Right lung (tissue), 10 donors: Measurements from ENCODE around the gene PRR20C. TPM values are rescaled to one million over a fixed set of nuclear protein-coding genes. Genes with fewer than 3 reads are reported as not detected.
"Not testable (repeated sequence)": the region's sequence is repeated elsewhere in the genome, so short reads cannot be mapped to it uniquely, and the experiment has no call there.

ENCODE experiments used
- DNase-seq, 2 donors: peaks; one replicate each; pipeline ENCODE4 v3.0.0-alpha.2; 2013
- long read RNA-seq, 8 donors: transcript quantifications; one replicate each; lab custom pipeline, GENCODE V29; 2026
- polyA plus RNA-seq, 5 donors: library from polyadenylated mRNA; unstranded; fragments of 120-200 nt; gene quantifications; one replicate each; pipeline versions ENCODE4 v1.2.1 to v1.2.3, GENCODE V29; 2013; ENCODE audit warnings: inconsistent platforms in 1 of 5, low replicate concordance in 1 of 5; ENCODE audit not compliant: insufficient read length in 5 of 5, insufficient read depth in 1 of 5

Gene PRR20C
- polyA plus RNA-seq: not detected
- long read RNA-seq, donor 1: 0 reads
- long read RNA-seq, donor 2: 0 reads
- long read RNA-seq, donor 3: 0 reads
- long read RNA-seq, donor 4: 0 reads
- long read RNA-seq, donor 5: 0 reads
- long read RNA-seq, donor 6: 0 reads
- long read RNA-seq, donor 7: 0 reads
- long read RNA-seq, donor 8: 0 reads

- not testable (repeated sequence) for DNase-seq
Observed at GRCh38 chr13:57153761-57154160, at the start of gene PRR20C. Gene PRR20C, plus strand, starts transcription at chr13:57154061. Its CDS starts 387 bp downstream, at chr13:57154448.

- no peak for DNase-seq
Observed at GRCh38 chr13:57114945-57115344, 38.9 kb upstream of the PRR20C start.

DNA sequence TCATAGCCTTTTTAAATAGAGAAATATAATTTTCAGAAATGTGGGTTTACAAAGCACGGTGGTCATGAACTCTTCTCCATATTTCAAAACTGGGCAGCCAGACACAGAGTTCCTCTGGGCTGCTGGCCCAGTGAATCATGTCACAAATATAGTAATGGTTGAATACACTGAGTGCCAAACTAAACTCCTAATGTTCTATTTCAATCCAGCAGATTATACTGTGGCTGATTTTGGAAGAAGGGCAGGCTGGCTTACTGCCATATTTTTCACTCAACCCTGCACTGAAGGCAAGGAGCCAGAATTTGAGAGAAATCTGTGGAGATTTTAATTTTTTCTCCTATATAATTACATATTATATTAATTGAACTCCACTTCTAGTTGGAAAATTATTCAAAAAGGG, 30.2 kb upstream of the PRR20C start:
- peak; percentile 19 to 36 for DNase-seq

DNA sequence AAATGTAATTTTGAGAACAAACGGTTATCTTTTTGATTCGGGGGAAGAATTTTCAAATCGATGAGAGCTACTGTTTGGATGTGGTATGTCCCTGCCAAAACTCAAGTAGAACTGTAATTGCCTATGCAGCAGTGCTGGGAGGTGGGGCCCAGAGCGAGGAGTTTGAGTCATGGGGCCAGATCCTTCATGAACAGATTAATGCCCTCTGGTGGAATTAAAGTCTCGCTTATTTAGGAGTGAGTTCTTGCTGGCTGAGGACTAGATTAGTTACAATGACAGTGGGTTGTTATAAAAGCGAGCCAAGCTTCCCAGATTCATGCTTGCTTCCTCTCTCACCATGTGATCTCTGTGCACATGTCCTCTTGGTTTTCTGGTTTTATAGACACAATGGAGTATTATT, 25.0 kb upstream of the PRR20C start:
- no peak for DNase-seq

DNA sequence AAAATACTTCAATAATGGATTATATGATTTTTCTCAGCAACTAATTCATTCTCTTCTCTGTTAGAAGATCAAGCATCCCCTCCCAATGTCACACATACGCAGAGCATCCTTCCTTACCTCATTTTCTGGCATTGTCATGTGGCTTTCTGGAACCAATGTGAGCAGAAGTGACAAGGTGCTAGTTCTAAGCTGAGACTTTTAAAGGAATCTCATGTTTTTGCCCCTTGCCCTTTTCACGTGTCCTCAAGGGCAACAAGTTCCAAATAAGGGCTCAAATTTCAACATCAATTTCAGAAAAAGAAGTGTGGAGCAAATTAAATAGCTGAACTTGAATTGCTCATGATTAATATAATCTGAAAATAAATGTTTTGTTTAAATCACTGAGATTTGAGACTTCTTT, 17.8 kb upstream of the PRR20C start:
- DNase-seq: no peak

GRCh38 chr13:57137585-57137984, 16.3 kb upstream of the PRR20C start:
- no peak for DNase-seq

- no peak for DNase-seq
Observed at GRCh38 chr13:57138988-57139387, 14.9 kb upstream of the PRR20C start.

DNA sequence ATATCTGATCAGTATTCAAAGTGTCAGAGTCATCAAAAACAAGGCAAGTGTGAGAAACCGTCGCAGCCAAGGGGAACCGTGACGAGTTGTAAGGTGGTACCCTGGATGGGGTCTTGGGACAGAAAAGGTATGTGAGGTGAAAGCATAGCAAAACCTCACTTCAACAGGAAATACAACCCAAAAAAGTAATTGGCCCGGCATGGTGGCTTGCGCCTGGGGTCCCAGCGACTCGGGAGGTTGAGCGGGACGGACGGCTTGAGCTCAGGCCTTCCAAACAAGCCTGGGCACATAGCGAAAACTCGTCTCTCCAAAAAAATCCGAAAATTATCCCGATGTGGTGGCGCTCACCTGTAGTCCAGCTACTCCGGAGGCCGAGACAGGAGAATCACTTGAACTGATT, 14.1 kb upstream of the PRR20C start:
- not testable (repeated sequence) for DNase-seq

DNA sequence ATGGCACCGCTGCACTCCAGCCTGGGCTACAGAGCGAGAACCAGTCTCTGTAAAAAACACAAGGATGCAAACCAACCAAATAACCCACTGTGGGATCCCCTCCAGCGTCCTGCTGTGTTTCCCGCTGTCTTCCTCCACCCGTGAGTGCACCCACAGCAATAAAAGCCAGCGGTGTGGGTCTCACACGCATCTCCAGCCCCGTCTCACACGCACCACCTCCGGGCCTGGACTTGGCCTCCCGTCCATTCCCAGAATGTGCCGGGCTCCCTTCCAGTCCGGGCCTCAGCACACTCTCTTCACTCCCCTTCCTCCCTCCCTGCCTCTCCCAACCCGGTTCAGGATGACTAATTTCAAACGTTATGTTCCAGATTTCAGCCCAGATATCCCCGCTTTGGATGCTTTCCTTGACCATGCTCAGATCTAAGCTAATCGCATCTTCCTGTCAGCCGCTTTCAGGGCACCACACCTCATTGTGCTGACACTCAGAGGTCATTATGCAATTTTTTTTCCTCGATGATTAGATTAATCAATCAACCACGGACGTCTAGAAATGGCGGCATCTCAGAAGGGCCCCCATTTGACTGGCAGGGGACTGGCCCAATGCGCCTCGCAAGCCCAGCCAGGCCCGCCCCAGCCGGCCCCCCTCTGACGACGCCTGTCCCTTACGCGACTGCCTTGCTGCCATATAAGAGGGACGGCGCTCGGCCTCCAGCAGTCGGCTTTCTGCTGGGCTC, 13.5 kb upstream of the PRR20C start, which contains the start of gene PRR20A:
Gene PRR20A (plus strand): TSS at position 684 of the 734 bp plus-strand sequence. CDS start 387 bp downstream, outside the sequence.
- DNase-seq: not testable (repeated sequence)

DNA sequence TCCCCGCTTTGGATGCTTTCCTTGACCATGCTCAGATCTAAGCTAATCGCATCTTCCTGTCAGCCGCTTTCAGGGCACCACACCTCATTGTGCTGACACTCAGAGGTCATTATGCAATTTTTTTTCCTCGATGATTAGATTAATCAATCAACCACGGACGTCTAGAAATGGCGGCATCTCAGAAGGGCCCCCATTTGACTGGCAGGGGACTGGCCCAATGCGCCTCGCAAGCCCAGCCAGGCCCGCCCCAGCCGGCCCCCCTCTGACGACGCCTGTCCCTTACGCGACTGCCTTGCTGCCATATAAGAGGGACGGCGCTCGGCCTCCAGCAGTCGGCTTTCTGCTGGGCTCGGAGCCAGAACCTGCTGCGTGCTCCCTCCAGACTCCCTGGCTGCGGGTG, 6.7 kb upstream of the PRR20C start, which contains the start of gene PRR20B:
Gene PRR20B (plus strand): TSS at position 301 of the 400 bp plus-strand sequence. CDS start 387 bp downstream, outside the sequence.
- DNase-seq: not testable (repeated sequence)

DNA sequence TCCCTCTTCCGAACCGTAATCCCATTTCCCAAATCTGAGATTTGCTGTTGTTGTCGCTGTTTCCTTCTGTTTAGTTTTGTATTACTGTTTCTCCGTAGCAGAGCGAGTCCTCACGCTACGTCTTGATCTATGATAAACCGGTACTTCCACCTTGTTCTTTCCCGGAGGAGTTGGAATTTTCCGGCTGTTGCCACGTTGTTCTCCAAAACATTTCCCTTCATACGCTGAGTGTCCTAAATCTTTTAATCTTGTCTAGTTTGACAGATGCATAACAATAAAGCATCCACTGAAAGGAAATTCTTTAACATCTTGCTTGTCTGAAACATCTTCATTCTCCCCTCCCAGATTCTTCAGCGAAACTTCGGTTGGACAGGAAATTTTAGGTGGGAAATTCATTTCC, 5.8 kb upstream of the PRR20C start:
- DNase-seq: not testable (repeated sequence)

DNA sequence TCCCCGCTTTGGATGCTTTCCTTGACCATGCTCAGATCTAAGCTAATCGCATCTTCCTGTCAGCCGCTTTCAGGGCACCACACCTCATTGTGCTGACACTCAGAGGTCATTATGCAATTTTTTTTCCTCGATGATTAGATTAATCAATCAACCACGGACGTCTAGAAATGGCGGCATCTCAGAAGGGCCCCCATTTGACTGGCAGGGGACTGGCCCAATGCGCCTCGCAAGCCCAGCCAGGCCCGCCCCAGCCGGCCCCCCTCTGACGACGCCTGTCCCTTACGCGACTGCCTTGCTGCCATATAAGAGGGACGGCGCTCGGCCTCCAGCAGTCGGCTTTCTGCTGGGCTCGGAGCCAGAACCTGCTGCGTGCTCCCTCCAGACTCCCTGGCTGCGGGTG, 6.5 kb downstream of the PRR20C start, which contains the start of gene PRR20D:
Gene PRR20D (plus strand): TSS at position 301 of the 400 bp plus-strand sequence. CDS start 387 bp downstream, outside the sequence.
- DNase-seq: not testable (repeated sequence)

GRCh38 chr13:57166897-57167296, 13.0 kb downstream of the PRR20C start, which contains the start of gene PRR20E:
Gene PRR20E, plus strand, starts transcription at chr13:57167197. Its CDS starts 387 bp downstream, at chr13:57167584.
- DNase-seq: not testable (repeated sequence)

DNA sequence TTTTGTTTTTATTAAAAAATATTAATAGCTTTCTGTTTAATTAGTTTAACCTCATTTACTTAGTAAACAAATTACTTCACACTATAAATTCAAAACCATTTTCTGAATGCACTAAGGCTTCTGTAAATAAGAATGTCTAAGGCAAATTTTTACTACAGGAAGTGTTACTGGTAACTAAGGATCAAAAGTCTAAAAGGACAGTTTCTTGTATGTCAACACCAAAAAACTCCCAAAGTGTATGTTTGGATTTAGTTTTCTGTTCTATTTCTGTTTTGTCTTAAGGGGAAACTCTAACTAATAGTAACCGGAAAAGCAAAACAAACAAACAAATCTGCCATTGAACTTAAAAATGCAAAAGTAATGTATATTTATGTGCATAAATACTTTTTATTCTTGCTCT, 37.8 kb downstream of the PRR20C start:
- DNase-seq: no peak

Other genes with a start within 250 kb of the PRR20C start
- gene PRR20A, start 13.1 kb upstream of the PRR20C start, polyA plus RNA-seq: not detected
- not detected for gene PRR20B, start 6.6 kb upstream of the PRR20C start, polyA plus RNA-seq
- not detected for gene PRR20D, start 6.6 kb downstream of the PRR20C start, polyA plus RNA-seq
- not detected for gene PRR20E, start 13.1 kb downstream of the PRR20C start, polyA plus RNA-seq